SK-N-SH treated with all-trans-retinoic acid at 6 μM for 48 hours (cell line): ENCODE measurements around the gene HNRNPH2.
A peak's percentile ranks its signal among the peaks of the same experiment; 100 is the strongest.

ENCODE experiments used
- ATAC-seq: fragments of 200-7000 bp; cut with Tn5 transposase; 3 replicates; pipeline ENCODE4 v1.9.1; 2020; ENCODE audit warnings: mild to moderate bottlenecking, moderate library complexity
- ARNTL ChIP-seq: fragments of 450-650 bp; formaldehyde crosslinking; IDR thresholded peaks from 2 replicates; pipeline ENCODE4 v1.5.0; 2020; ENCODE audit warnings: low read depth, mild to moderate bottlenecking, moderate library complexity, borderline replicate concordance
- CREB5 ChIP-seq: fragments of 250-450 bp; sonication (Bioruptor Pico); IDR thresholded peaks from 2 replicates; pipeline ENCODE4 v1.5.1; 2020; ENCODE audit warnings: low read depth, mild to moderate bottlenecking, moderate library complexity
- CSDC2 ChIP-seq: fragments of 250-450 bp; sonication (Bioruptor Pico); IDR thresholded peaks from 2 replicates; pipeline ENCODE4 v1.5.0; 2020; ENCODE audit warnings: mild to moderate bottlenecking, moderate library complexity
- CSRNP3 ChIP-seq: fragments of 250-450 bp; sonication (Bioruptor Pico); IDR thresholded peaks from 2 replicates; pipeline ENCODE4 v1.5.1; 2021; ENCODE audit warnings: mild to moderate bottlenecking, moderate library complexity
- GLIS3 ChIP-seq: fragments of 250-450 bp; sonication (Bioruptor Pico); IDR thresholded peaks from 2 replicates; pipeline ENCODE4 v1.5.0; 2020; ENCODE audit warnings: mild to moderate bottlenecking, moderate library complexity
- ISL1 ChIP-seq: fragments of 250-450 bp; sonication (Bioruptor Pico); IDR thresholded peaks from 2 replicates; pipeline ENCODE4 v2.1.2; 2022; ENCODE audit warnings: mild to moderate bottlenecking, moderate library complexity
- OSR1 ChIP-seq: fragments of 250-450 bp; sonication (Bioruptor Pico); IDR thresholded peaks from 2 replicates; pipeline ENCODE4 v1.8.0; 2022; ENCODE audit warnings: moderate library complexity, mild to moderate bottlenecking, inconsistent platforms
- POU6F1 ChIP-seq: fragments of 250-450 bp; sonication (Bioruptor Pico); IDR thresholded peaks from 2 replicates; pipeline ENCODE4 v1.8.0; 2021; ENCODE audit warnings: low read depth, mild to moderate bottlenecking, moderate library complexity, borderline replicate concordance
- PPARA ChIP-seq: fragments of 250-450 bp; sonication (Bioruptor Pico); IDR thresholded peaks from 2 replicates; pipeline ENCODE4 v1.5.0; 2020; ENCODE audit warnings: mild to moderate bottlenecking, borderline replicate concordance
- RARB ChIP-seq: fragments of 250-450 bp; sonication (Bioruptor Pico); IDR thresholded peaks from 2 replicates; pipeline ENCODE4 v1.8.0; 2021; ENCODE audit warnings: mild to moderate bottlenecking, moderate library complexity
- SNAI2 ChIP-seq: fragments of 250-450 bp; sonication (Bioruptor Pico); IDR thresholded peaks from 2 replicates; pipeline ENCODE4 v1.5.0; 2020; ENCODE audit warnings: mild to moderate bottlenecking, moderate library complexity
- TCF4 ChIP-seq: fragments of 250-450 bp; sonication (Bioruptor Pico); IDR thresholded peaks from 2 replicates; pipeline ENCODE4 v1.8.0; 2021; ENCODE audit warnings: mild to moderate bottlenecking, moderate library complexity, borderline replicate concordance
- TOX ChIP-seq: fragments of 250-450 bp; sonication (Bioruptor Pico); IDR thresholded peaks from 2 replicates; pipeline ENCODE4 v1.8.0; 2021; ENCODE audit warnings: mild to moderate bottlenecking, moderate library complexity, borderline replicate concordance
- TSHZ2 ChIP-seq: fragments of 250-450 bp; sonication (Bioruptor Pico); IDR thresholded peaks from 2 replicates; pipeline ENCODE4 v1.5.0; 2020; ENCODE audit warnings: mild to moderate bottlenecking, moderate library complexity
- ZC3H10 ChIP-seq: fragments of 250-450 bp; sonication (Bioruptor Pico); IDR thresholded peaks from 2 replicates; pipeline ENCODE4 v1.5.1; 2021; ENCODE audit warnings: mild to moderate bottlenecking, moderate library complexity
- ZFP3 ChIP-seq: fragments of 250-450 bp; sonication (Bioruptor Pico); IDR thresholded peaks from 2 replicates; pipeline ENCODE4 v1.5.0; 2020; ENCODE audit warnings: mild to moderate bottlenecking, moderate library complexity
- ZFP30 ChIP-seq: fragments of 450-650 bp; formaldehyde crosslinking; IDR thresholded peaks from 2 replicates; pipeline ENCODE4 v1.5.0; 2022; ENCODE audit warnings: mild to moderate bottlenecking, moderate library complexity
- ZNF565 ChIP-seq: fragments of 450-650 bp; formaldehyde crosslinking; conservative IDR thresholded peaks from 2 replicates; pipeline ENCODE4 v1.5.0; 2020; ENCODE audit warnings: low read depth, mild to moderate bottlenecking, moderate library complexity
- ZNF70 ChIP-seq: fragments of 450-650 bp; formaldehyde crosslinking; IDR thresholded peaks from 2 replicates; pipeline ENCODE4 v1.5.0; 2020; ENCODE audit warnings: mild to moderate bottlenecking, moderate library complexity
- ZNF8 ChIP-seq: fragments of 450-650 bp; formaldehyde crosslinking; IDR thresholded peaks from 2 replicates; pipeline ENCODE4 v1.5.0; 2020; ENCODE audit warnings: mild to moderate bottlenecking, moderate library complexity

HNRNPH2 gene

GRCh38 chrX:101407748-101408531 is at the start of gene HNRNPH2, which contains the start of gene GLA:
Gene HNRNPH2 (plus strand): TSS chrX:101408222. CDS start chrX:101411989, 3,767 bp downstream.
Gene GLA (minus strand): TSS chrX:101407925. CDS start chrX:101407903, 22 bp downstream.
- peak; percentile 95 for ATAC-seq

GRCh38 chrX:101359966-101360365 is 48.1 kb upstream of the HNRNPH2 start:
- TF ChIP-seq RARB (CRISPR knock-in tag) (no peak), CREB5 (CRISPR knock-in tag) (no peak), TOX (no peak)
- TF ChIP-seq, all 23 proteins: peak for 0
- no peak for ATAC-seq

More at GRCh38 chrX:101407748-101408531, at the start of gene HNRNPH2, which contains the start of gene GLA:
- TF ChIP-seq ZC3H10 (CRISPR knock-in tag): no peak
- TF ChIP-seq OSR1 (CRISPR knock-in tag): no peak
- no peak for TF ChIP-seq CSDC2
- no peak for TF ChIP-seq ZFP3 (CRISPR knock-in tag)
- TF ChIP-seq CSRNP3 (CRISPR knock-in tag): no peak
- no peak for TF ChIP-seq SNAI2 (CRISPR knock-in tag)
- no peak for TF ChIP-seq ZFP30
- no peak for TF ChIP-seq POU6F1 (CRISPR knock-in tag)

GRCh38 chrX:101360390-101360789 is 47.6 kb upstream of the HNRNPH2 start:
- no peak for ATAC-seq
- TF ChIP-seq ZNF8 (CRISPR knock-in tag) (no peak), PPARA (no peak), CREB5 (CRISPR knock-in tag) (no peak), TCF4 (CRISPR knock-in tag) (no peak), GLIS3 (CRISPR knock-in tag) (no peak), ZNF70 (CRISPR knock-in tag) (no peak), ISL1 (CRISPR knock-in tag) (no peak), TOX (no peak), ARNTL (CRISPR knock-in tag) (no peak), CSDC2 (no peak), ZNF565 (CRISPR knock-in tag) (no peak), SNAI2 (CRISPR knock-in tag) (no peak), CSRNP3 (CRISPR knock-in tag) (no peak), TSHZ2 (no peak), ZC3H10 (CRISPR knock-in tag) (no peak), ZFP30 (no peak), RARB (CRISPR knock-in tag) (no peak)
